OCI-LY3 (cell line): Measurements from ENCODE around the gene DPP6.

Experiments used
- H2AFZ ChIP-seq: fragments of 200-600, 300-600 bp; shearing (Covaris generic); 2 replicates; pipeline ENCODE4 v1.6.0; 2014; ENCODE audit warnings: antibody characterized with exemption, low read depth, low read length
- H3K27ac ChIP-seq: fragments of 200-600, 300-600 bp; sonication (generic); 2 replicates; pipeline ENCODE4 v1.5.1; 2014; ENCODE audit warnings: mild to moderate bottlenecking, low read length, moderate library complexity, mixed read lengths
- H3K27me3 ChIP-seq: fragments of 200-600, 300-600 bp; sonication (generic); 2 replicates; pipeline ENCODE4 v1.6.1; 2014; ENCODE audit warnings: low read depth, low read length, mixed read lengths
- H3K36me3 ChIP-seq: fragments of 200-600, 300-600 bp; sonication (generic); replicated peaks from 2 replicates; pipeline ENCODE3; 2014; ENCODE audit warnings: low read depth, low read length, mixed read lengths
- H3K4me1 ChIP-seq: fragments of 300-600, 200-600 bp; sonication (generic); 2 replicates; pipeline ENCODE4 v1.6.1; 2014; ENCODE audit warnings: low read length, mixed read lengths
- H3K4me2 ChIP-seq: fragments of 200-600, 300-600 bp; sonication (generic); 2 replicates; pipeline ENCODE4 v1.6.1; 2014; ENCODE audit warnings: low read length, mixed read lengths
- H3K4me3 ChIP-seq: fragments of 300-600, 200-600 bp; sonication (generic); 2 replicates; pipeline ENCODE4 v1.5.1; 2014; ENCODE audit warnings: antibody characterized with exemption, mild to moderate bottlenecking, low read length, moderate library complexity
- H3K79me2 ChIP-seq: fragments of 300-600, 200-600 bp; shearing (Covaris generic); 2 replicates; pipeline ENCODE4 v1.6.1; 2014; ENCODE audit warnings: mild to moderate bottlenecking, low read length, mixed read lengths
- H3K9ac ChIP-seq: fragments of 300-600, 200-600 bp; shearing (Covaris generic); 2 replicates; pipeline ENCODE4 v1.6.0; 2014; ENCODE audit warnings: mild to moderate bottlenecking, low read length, moderate library complexity
- H3K9me3 ChIP-seq: fragments of 200-600, 300-600 bp; shearing (Covaris generic); 2 replicates; pipeline ENCODE4 v1.6.1; 2014; ENCODE audit warnings: low read length, mixed read lengths; ENCODE audit not compliant: insufficient read depth
- H4K20me1 ChIP-seq: fragments of 200-600, 300-600 bp; sonication (generic); 2 replicates; pipeline ENCODE4 v1.6.1; 2016; ENCODE audit warnings: low read length, mixed read lengths; ENCODE audit not compliant: insufficient read depth
- EZH2phosphoT487 ChIP-seq: fragments of 200-600 bp; shearing (Covaris generic); IDR thresholded peaks from 2 replicates; pipeline ENCODE4 v1.6.1; 2018; ENCODE audit warnings: antibody characterized with exemption, mixed run types, low read depth
- TF ChIP-seq, protein P1 (sequence below): fragments of 200-600, 300-600 bp; sonication (generic); IDR thresholded peaks from 2 replicates; pipeline ENCODE4 v1.5.1; 2014; ENCODE audit warnings: antibody characterized with exemption, low read length, low read depth

DPP6 gene

DNA sequence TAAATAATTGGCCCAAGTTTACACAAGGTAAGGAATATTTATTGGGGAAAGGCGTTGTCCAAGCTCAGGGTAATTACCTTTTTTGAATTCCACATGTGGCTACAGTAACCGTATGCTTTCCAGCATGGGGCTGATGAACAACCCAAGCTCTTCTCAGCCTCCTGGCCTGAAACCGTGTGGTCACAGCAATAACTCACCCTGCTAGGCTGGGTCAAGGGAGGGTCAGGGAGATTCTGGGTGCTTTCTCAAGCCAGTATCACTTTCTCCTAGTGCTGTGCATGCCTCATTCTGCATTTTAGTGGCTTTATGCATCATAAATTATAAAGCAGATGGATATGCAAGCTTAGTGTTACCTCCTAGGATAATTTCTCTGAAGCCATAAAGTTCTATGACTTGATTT is 676.9 kb downstream of the DPP6 start:
- TF ChIP-seq, protein P1, sequence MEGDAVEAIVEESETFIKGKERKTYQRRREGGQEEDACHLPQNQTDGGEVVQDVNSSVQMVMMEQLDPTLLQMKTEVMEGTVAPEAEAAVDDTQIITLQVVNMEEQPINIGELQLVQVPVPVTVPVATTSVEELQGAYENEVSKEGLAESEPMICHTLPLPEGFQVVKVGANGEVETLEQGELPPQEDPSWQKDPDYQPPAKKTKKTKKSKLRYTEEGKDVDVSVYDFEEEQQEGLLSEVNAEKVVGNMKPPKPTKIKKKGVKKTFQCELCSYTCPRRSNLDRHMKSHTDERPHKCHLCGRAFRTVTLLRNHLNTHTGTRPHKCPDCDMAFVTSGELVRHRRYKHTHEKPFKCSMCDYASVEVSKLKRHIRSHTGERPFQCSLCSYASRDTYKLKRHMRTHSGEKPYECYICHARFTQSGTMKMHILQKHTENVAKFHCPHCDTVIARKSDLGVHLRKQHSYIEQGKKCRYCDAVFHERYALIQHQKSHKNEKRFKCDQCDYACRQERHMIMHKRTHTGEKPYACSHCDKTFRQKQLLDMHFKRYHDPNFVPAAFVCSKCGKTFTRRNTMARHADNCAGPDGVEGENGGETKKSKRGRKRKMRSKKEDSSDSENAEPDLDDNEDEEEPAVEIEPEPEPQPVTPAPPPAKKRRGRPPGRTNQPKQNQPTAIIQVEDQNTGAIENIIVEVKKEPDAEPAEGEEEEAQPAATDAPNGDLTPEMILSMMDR: no peak
- no peak for TF ChIP-seq EZH2phosphoT487
- no peaks in the 10 kb centered on the region; the same call in 1 of the 2 replicates for H3K27me3 ChIP-seq
- no peak overlapping the region for H3K4me2 ChIP-seq
- no peaks in the 10 kb centered on the region for H3K9me3 ChIP-seq
- no peak overlapping the region for H2AFZ ChIP-seq
- no peaks in the 10 kb centered on the region for H3K79me2 ChIP-seq
- H3K27ac ChIP-seq: no peak overlapping the region
- H3K36me3 ChIP-seq: no peaks in the 10 kb centered on the region
- no peak overlapping the region for H3K9ac ChIP-seq
- no peaks in the 10 kb centered on the region for H3K4me1 ChIP-seq
- H4K20me1 ChIP-seq: no peaks in the 10 kb centered on the region
- H3K4me3 ChIP-seq: no peak overlapping the region

DNA sequence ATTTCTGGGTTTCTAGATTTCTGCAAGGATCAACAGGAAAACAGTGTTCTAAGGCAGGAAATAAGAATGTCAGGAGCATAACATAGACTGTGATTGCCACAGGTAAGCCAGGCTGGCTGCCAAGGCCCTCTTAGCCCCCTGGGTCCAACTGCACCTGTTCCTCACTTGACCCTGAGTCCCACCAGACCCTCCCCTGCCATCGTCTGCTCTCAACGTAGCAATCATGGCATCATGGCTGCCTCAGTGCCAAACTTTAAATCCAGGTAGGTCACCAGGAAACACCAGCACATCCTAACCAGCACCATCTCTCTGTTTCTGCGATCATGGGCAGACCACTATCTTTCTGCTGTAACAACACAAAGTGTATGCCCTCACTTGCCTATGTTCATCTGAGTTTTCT is 683.6 kb downstream of the DPP6 start:
- Histone ChIP-seq H4K20me1 (no peaks in the 10 kb centered on the region), H3K4me3 (no peak overlapping the region), H3K27me3 (peaks cover 15% of the 10 kb centered on the region; the same call in 1 of the 2 replicates), H2AFZ (no peak overlapping the region), H3K79me2 (no peaks in the 10 kb centered on the region), H3K36me3 (no peaks in the 10 kb centered on the region), H3K4me2 (no peak overlapping the region), H3K9ac (no peak overlapping the region), H3K27ac (no peak overlapping the region), H3K4me1 (no peaks in the 10 kb centered on the region), H3K9me3 (no peaks in the 10 kb centered on the region)
- TF ChIP-seq EZH2phosphoT487: no peak
- TF ChIP-seq, protein P1: no peak

DNA sequence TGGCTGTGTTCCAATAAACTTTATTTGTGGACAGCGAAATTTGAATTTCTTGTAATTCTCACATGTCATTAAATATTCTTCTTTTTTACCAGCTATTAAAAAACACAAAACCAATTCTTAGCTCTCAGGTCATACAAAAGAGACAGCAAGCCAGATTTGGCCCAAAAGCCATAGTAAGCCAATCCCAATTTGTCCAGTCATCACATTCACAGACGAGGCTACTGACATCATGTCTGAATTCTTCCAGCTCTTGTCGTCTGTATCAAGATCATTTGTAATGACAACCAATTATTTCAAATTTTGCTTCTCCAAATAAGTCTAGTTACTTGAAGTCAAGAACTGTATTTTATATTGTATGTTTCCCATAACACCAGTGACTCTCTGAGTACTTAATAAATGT is 684.2 kb downstream of the DPP6 start:
- Histone ChIP-seq H3K27ac (no peak overlapping the region), H4K20me1 (no peaks in the 10 kb centered on the region), H3K9ac (no peak overlapping the region), H3K9me3 (no peaks in the 10 kb centered on the region), H3K4me3 (no peak overlapping the region), H3K36me3 (no peaks in the 10 kb centered on the region), H3K4me2 (no peak overlapping the region), H3K4me1 (no peaks in the 10 kb centered on the region), H2AFZ (no peak overlapping the region), H3K27me3 (peaks cover 15% of the 10 kb centered on the region; the same call in 1 of the 2 replicates), H3K79me2 (no peaks in the 10 kb centered on the region)
- TF ChIP-seq, protein P1: no peak
- TF ChIP-seq EZH2phosphoT487: no peak

DNA sequence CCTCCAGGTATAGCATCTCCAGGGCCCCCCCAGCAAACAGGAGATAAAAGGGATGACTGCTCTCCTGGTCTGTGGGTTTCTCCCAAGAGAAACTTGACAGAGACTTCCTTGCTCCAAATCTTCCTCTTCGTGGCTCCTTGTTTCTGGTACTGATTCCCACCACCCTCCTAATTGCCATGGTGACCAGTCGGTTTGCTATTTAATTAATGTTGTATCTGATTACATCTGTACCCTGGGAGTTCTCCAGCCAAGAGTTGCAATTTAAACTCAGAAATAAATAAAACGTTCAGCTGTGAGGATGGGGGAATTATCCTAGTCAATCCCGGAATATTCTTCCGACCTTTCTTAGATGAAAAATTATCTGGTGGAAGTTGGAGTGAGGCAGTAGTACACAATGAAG is 686.0 kb downstream of the DPP6 start:
- Histone ChIP-seq H3K9me3 (no peaks in the 10 kb centered on the region), H3K4me3 (no peak overlapping the region), H3K4me2 (no peak overlapping the region), H2AFZ (no peak overlapping the region), H3K79me2 (no peaks in the 10 kb centered on the region), H3K9ac (no peak overlapping the region), H4K20me1 (no peaks in the 10 kb centered on the region), H3K27ac (no peak overlapping the region), H3K4me1 (no peaks in the 10 kb centered on the region), H3K27me3 (peaks cover 23% of the 10 kb centered on the region), H3K36me3 (no peaks in the 10 kb centered on the region)
- TF ChIP-seq EZH2phosphoT487: no peak
- TF ChIP-seq, protein P1: no peak
